Gastrocnemius medialis (tissue), 4 donors: ENCODE measurements around the gene RASAL3. TPM values are rescaled to one million over a fixed set of nuclear protein-coding genes. Genes with fewer than 3 reads are reported as not detected.
"Not testable (repeated sequence)": the region's sequence is repeated elsewhere in the genome, so short reads cannot be mapped to it uniquely, and the experiment has no call there.

Experiments
- ATAC-seq, 2 donors: fragments of 150-250 bp; one replicate each; pipeline ENCODE4 v1.9.1; 2016
- DNase-seq, 2 donors: peaks; one replicate each; pipeline ENCODE4 v3.0.0-alpha.2; 2019
- H3K27ac ChIP-seq, 4 donors: fragments of 200-600 bp; sonication (generic); 1 replicate in 1 of 4; 2 replicates in 3 of 4; pipeline ENCODE4 v1.5.1; 2016 to 2018; ENCODE audit warnings: mild to moderate bottlenecking in 2 of 4, moderate library complexity in 1 of 4
- H3K27me3 ChIP-seq, 3 donors: fragments of 200-600 bp; sonication (generic) in 2 of 3; 1 replicate in 1 of 3; 2 replicates in 2 of 3; pipeline versions ENCODE4 v1.5.1 to v1.6.0; 2016 to 2019; ENCODE audit warnings: mild to moderate bottlenecking in 1 of 3, moderate library complexity in 1 of 3
- H3K36me3 ChIP-seq, 2 donors: fragments of 200-600 bp; sonication (generic) in 1 of 2; one replicate each; pipeline ENCODE4 v1.5.1; 2017 to 2018
- H3K4me1 ChIP-seq, 2 donors: fragments of 200-600 bp; sonication (generic) in 1 of 2; one replicate each; pipeline ENCODE4 v1.5.1; 2016 to 2017; ENCODE audit warnings: mild to moderate bottlenecking in 2 of 2
- H3K4me3 ChIP-seq, 4 donors: fragments of 200-600 bp; sonication (generic) in 3 of 4; 1 replicate in 1 of 4; 2 replicates in 3 of 4; pipeline ENCODE4 v1.5.1; 2016 to 2019; ENCODE audit warnings: mild to moderate bottlenecking in 2 of 4
- H3K9me3 ChIP-seq, 3 donors: fragments of 200-600 bp; sonication (generic) in 2 of 3; 1 replicate in 1 of 3; 2 replicates in 2 of 3; pipeline ENCODE4 v1.5.1; 2016 to 2019
- CTCF ChIP-seq, 5 experiments: fragments of 450-650 bp in 3 of 5; fragments of 200-600 bp in 2 of 5; sonication (generic) in 2 of 5; IDR thresholded peaks in 4 of 5; conservative IDR thresholded peaks in 1 of 5; 1 replicate in 4 of 5; 2 replicates in 1 of 5; pipeline ENCODE4 v1.5.1; 2016 to 2019; ENCODE audit warnings: antibody characterized with exemption in 5 of 5, mild to moderate bottlenecking in 3 of 5, moderate library complexity in 3 of 5
- POLR2A ChIP-seq, 2 donors: fragments of 450-650 bp; IDR thresholded peaks; one replicate each; pipeline ENCODE4 v1.6.1; 2017; ENCODE audit warnings: antibody characterized with exemption in 2 of 2, mild to moderate bottlenecking in 2 of 2, moderate library complexity in 2 of 2
- in situ Hi-C, 4 donors: fragments of 200-750 bp; cut with MboI; loops; one replicate each; pipeline versions ENCODE4 v1.15.0 to v1.8.0; 2017; ENCODE audit warnings: low sequenced_read_pairs in 4 of 4
- intact Hi-C: fragments of 100-400 bp; cut with DNase I; formaldehyde crosslinking; loops from one replicate; pipeline ENCODE4 v1.15.1; 2023; ENCODE audit warnings: low total_unique reads
- total RNA-seq, 4 donors: library from RNA; depleted of rRNA; stranded (reverse); fragments of >200 nt; gene quantifications; one replicate each; pipeline versions ENCODE4 v1.1.0 to v1.2.3, GENCODE V29; 2016

The RASAL3 gene
- total RNA-seq, 4 donors from 2014 or later: 0.36 to 1.6 (median 0.38) TPM; not detected in 1

- Histone ChIP-seq H3K36me3 (no peaks in the 10 kb centered on the region), H3K27me3 (no peaks in the 10 kb centered on the region), H3K9me3 (no peaks in the 10 kb centered on the region), H3K4me3 (no peak overlapping the region), H3K27ac (no peak overlapping the region), H3K4me1 (no peaks in the 10 kb centered on the region)
- TF ChIP-seq POLR2A (IDR thresholded peaks at IDR 0.05) (no peak), CTCF (IDR thresholded peaks at IDR 0.05 in 4 of 5, conservative IDR thresholded peaks at IDR 0.05 in 1 of 5) (no peak)
- DNase-seq: no peak
- ATAC-seq: no peak
- in situ Hi-C loops: no loop called here
- intact Hi-C loops: no loop called here
These were observed 22.7 kb upstream of the RASAL3 start for GRCh38 chr19:15487038-15487437.

GRCh38 chr19:15485768-15486167 is 21.4 kb upstream of the RASAL3 start:
- ATAC-seq, in situ Hi-C loops, H3K36me3 ChIP-seq, DNase-seq, H3K4me1 ChIP-seq, intact Hi-C loops, H3K9me3 ChIP-seq, H3K27me3 ChIP-seq, H3K27ac ChIP-seq, H3K4me3 ChIP-seq: not testable (repeated sequence)

- H3K36me3 ChIP-seq, intact Hi-C loops: not testable (repeated sequence)
These were observed 16.7 kb upstream of the RASAL3 start for GRCh38 chr19:15480996-15481395.

GRCh38 chr19:15479391-15480345 is 15.3 kb upstream of the RASAL3 start, which contains the start of gene PGLYRP2:
TSS of gene PGLYRP2 (minus strand) at chr19:15479501. CDS start at chr19:15479371, 130 bp downstream.
- no peaks in the 10 kb centered on the region for H3K27me3 ChIP-seq
- H3K4me3 ChIP-seq: no peak within 1 kb of the TSS
- ATAC-seq (no peak), DNase-seq (no peak)
- no peaks in the 10 kb centered on the region for H3K4me1 ChIP-seq
- intact Hi-C loops: no loop called here
- H3K9me3 ChIP-seq: no peaks in the 10 kb centered on the region
- H3K27ac ChIP-seq: no peak within 1 kb of the TSS
- H3K36me3 ChIP-seq: no peaks in the 10 kb centered on the region
- in situ Hi-C loops: loop anchor here in 1 of 4 donors (10.0 kb wide), 1 partner anchor 75 kb away; no protein-coding TSS in a partner anchor
- TF ChIP-seq POLR2A (IDR thresholded peaks at IDR 0.05) (no peak), CTCF (IDR thresholded peaks at IDR 0.05 in 4 of 5, conservative IDR thresholded peaks at IDR 0.05 in 1 of 5) (peak in 2 of 5 experiments; percentile 28 to 30)

More at GRCh38 chr19:15480996-15481395, 16.7 kb upstream of the RASAL3 start:
- in situ Hi-C loops, DNase-seq, H3K9me3 ChIP-seq, ATAC-seq, H3K27me3 ChIP-seq, H3K27ac ChIP-seq, H3K4me3 ChIP-seq, H3K4me1 ChIP-seq: not testable (repeated sequence)

GRCh38 chr19:15476325-15476724 is 12.0 kb upstream of the RASAL3 start:
- in situ Hi-C loops: loop anchor here in 1 of 4 donors (10.0 kb wide), 1 partner anchor 78 kb away; no protein-coding TSS in a partner anchor
- no peak for ATAC-seq
- H3K9me3 ChIP-seq: no peaks in the 10 kb centered on the region
- no peak overlapping the region for H3K27ac ChIP-seq
- no peaks in the 10 kb centered on the region for H3K36me3 ChIP-seq
- no peak for DNase-seq
- H3K4me1 ChIP-seq: no peaks in the 10 kb centered on the region
- peaks cover 4 to 11% (median 9%) of the 10 kb centered on the region in 3 donors for H3K27me3 ChIP-seq
- H3K4me3 ChIP-seq: no peak overlapping the region
- TF ChIP-seq POLR2A (IDR thresholded peaks at IDR 0.05): no peak
- no peak for TF ChIP-seq CTCF (IDR thresholded peaks at IDR 0.05 in 4 of 5, conservative IDR thresholded peaks at IDR 0.05 in 1 of 5)
- intact Hi-C loops: no loop called here
